ENCODE results near the gene P3R3URF.

Gene P3R3URF

DNA sequence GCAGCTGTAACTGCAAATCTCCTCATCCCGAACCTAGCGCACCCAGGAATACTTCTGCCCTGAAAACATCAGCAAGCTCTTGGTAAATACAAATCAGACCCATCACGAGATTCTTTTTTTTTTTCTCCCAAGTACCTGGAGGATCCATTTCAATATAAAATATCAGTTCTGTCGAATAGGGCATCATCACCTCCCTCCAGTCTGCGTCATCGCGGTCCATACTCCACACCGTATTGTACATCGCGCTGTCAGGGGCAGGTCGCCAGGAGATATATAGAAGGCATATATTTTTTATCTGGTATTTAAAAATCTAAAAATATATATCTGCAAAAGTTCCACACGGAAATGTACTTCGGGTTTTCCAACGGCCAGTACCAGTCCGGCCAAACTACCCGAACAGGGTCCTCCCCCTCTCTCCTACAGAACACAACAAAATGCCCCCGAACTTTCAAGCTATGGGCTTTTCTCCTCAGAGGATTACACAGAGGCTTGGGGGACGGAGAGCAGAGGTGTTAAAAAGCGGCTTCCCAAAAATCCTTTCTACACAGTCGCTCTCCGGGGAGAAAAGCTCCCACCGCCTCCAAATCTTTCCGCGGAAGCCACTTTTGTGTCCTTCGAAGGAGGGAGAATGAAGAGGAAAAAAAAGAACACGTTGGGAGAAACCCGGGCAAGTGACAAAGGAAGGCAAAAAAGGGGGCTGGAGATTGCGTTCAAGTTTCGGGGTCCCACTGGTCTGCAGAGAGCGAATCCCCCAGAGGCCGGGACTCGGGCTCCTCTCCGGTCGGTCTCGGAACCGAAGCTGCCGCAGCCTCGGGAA is 44.4 kb downstream of the P3R3URF start:
- peak; percentile 39 for DNase-seq

DNA sequence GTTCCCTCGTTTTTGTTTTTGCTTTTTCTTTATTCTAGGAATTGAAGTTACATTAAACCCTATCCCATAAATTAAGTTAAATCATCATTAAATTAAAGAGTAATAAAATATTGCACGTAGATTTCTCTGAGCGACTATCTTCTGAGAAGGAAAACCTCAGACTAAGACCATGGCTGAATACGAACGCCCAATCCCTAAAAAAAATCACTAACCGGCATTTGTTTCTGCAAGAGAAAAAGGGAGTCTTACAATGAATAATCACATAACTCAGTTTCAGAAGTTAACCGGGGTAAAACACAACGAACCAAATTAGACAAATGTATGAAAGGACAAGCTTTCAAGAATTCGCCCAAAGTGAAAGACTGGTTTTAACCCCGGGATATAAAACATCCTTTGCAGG is 45.2 kb downstream of the P3R3URF start:
- DNase-seq, result no peak

GRCh38 chr1:46130606-46131005 is 45.7 kb downstream of the P3R3URF start:
- DNase-seq, result no peak

DNA sequence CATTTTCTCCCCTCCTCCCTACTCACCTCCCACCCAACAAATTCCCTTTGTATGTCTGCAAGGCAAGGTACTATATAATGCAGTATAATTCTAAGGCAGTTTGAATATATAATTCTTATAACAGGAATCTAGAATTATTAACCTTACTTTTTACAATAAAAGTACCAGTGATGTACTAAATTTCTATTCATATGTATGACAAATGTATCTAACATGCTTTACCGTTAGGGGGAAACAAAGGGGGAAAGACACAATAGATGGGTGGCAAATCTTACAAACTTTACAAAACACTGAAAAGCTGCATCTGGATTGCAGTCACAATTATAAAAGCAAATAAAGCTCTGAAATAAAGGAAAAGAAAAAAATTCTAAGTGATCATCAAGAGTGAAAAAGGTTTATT is 46.2 kb downstream of the P3R3URF start:
- DNase-seq, result no peak

- DNase-seq, result no peak
These were observed 47.9 kb downstream of the P3R3URF start for GRCh38 chr1:46128344-46128743.
